A673 (cell line): Measurements from ENCODE around the gene SPATS2L.

ENCODE experiments used
- CTCF ChIP-seq: fragments of 300-800, 200-600 bp; sonication (generic); conservative IDR thresholded peaks from 2 replicates; pipeline ENCODE4 v1.5.1; 2017; ENCODE audit warnings: low read depth, mild to moderate bottlenecking, antibody characterized with exemption, low read length, moderate library complexity, mixed read lengths
- EZH2 ChIP-seq: fragments of 200-600 bp; sonication (generic); IDR thresholded peaks from 2 replicates; pipeline ENCODE4 v1.6.1; 2017; ENCODE audit warnings: borderline replicate concordance, low read depth, mild to moderate bottlenecking, mixed read lengths, antibody characterized with exemption, low read length; ENCODE audit not compliant: poor library complexity, severe bottlenecking

GRCh38 chr2:200380833-200381542, 74.5 kb downstream of the SPATS2L start:
- TF ChIP-seq EZH2 (no peak), CTCF (no peak)
